ENCODE data around the gene MAST4.
A peak's percentile ranks its signal among the peaks of the same experiment; 100 is the strongest.

The MAST4 gene

DNA sequence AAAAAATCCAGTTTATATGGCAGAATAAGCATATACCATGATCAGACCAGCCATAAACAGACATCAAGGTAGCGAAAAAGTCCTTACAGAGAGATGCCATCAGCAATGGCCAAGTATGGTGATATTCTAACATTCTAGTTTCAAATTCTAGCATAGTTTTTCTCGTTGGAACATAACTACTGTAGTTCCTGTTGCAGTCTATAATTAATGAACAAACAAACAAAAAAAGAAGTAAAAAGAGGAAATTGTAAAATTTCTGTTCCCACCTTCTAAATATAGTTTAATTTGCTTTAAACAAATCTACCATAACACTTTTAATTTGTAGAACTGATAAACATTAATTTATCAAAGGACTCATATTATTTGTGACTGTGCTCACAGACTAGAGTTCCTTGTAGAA, 610.3 kb downstream of the MAST4 start:
- no peak for DNase-seq (ENCODE audit: low read depth, low spot score)

DNA sequence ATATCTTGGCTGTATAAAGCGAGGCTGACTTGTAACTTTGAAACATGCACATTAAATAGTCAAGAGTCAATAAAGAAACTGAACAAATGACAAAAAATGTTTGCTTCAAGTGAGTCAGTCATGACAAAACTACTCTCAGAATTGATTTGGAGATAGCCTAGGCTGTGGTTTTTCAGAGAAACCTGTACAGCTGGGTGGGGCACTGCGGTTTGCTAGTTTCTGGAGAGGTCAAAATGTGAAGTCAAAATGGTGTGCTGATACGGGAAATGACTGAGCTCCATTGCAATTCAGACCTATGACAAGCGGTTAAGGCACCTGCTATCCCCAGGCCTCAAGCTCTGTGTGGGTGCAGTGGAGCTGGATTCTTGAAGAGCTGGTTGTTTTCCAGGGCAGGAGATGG, 610.7 kb downstream of the MAST4 start:
- DNase-seq (ENCODE audit: low read depth, low spot score): peak; percentile 66

DNA sequence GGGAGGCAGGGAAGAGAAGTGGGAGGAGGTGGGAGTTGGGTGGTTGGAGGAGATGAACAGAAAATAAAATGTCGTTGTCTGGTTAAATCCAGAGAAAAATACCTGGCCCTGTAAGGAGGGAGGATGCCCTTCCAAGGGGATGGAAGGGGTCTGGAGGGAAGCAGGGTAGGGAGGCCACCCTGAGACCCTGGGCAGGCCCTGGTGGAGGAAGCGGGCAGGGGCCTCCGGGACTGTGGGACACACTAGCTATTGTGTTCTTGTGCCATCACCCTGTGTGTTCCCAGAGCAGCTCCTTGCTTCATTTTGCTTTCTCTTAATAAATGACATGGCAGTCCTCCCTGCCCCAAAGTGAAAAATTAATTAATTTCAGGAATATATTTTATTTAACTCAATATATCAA, 612.2 kb downstream of the MAST4 start:
- DNase-seq (ENCODE audit: low read depth, low spot score): no peak

DNA sequence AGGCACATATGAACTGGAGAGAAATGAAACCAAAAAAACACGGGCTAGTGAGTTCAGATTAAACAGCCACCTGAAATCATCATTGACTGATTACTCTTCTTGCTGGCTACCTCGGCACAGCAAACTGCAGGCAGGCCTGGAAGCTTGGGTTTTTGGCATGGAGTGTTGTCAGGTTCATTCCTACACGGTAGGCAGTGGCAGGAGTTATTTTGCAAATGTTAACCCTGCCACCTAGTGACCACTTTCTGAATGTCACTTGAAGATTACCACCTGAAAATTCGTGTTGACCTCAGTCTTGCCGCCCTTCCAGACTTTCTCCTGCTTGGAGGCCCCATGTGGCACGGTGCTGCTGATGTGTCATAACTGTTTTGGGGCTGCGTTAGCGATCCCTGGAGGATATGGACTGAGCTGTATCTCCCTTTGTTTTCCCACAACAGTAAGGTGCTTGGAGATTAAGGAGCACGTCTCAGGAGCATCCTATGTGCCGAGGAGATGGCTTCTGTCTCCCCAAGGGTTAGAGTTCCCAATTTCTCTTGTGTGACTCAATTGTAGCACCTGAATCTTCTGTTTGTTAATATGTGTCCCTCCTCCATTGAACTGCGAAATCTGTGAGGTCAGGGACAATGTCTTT, 613.1 kb downstream of the MAST4 start:
- peak; percentile 5 for DNase-seq (ENCODE audit: low read depth, low spot score)

DNA sequence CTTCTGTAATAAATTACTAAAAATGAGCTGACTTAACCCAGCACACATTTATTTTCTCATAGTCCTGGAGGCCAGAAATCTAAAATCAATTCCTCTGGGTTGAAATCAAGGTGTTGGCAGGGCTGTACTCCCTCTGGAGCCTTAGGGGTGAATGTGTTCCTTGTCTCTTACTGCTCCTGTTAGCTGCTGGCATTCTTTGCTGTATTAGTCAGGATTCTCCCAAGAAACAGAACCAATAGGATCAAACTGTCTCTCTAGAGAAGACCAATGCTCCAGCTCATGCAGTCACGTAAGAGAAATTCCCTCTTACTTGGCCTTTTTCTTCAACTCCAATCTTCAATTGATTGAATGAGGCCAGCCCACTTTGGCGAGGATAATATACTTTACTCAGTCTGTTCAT, 615.7 kb downstream of the MAST4 start:
- no peak for DNase-seq (ENCODE audit: low read depth, low spot score)

DNA sequence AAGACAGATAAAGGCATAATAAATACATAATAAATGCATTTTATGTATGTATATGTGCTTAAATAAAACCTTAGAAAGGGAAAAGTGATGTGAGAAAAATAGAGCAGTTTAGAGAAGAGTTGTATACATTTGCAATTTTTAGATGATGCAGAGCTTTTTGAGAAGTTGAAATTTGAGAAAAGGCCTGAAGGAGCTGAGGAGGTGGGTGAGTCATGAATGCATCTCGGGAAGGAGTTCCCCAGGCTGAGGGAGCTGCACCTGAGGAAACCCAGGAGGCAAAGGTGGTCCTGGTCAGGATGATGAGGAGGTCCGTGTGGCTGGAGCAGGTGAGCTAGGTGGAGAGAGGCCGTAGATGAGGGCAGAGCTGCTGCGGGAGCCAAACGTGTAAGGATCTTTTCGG, 617.8 kb downstream of the MAST4 start:
- DNase-seq (ENCODE audit: low read depth, low spot score): no peak

DNA sequence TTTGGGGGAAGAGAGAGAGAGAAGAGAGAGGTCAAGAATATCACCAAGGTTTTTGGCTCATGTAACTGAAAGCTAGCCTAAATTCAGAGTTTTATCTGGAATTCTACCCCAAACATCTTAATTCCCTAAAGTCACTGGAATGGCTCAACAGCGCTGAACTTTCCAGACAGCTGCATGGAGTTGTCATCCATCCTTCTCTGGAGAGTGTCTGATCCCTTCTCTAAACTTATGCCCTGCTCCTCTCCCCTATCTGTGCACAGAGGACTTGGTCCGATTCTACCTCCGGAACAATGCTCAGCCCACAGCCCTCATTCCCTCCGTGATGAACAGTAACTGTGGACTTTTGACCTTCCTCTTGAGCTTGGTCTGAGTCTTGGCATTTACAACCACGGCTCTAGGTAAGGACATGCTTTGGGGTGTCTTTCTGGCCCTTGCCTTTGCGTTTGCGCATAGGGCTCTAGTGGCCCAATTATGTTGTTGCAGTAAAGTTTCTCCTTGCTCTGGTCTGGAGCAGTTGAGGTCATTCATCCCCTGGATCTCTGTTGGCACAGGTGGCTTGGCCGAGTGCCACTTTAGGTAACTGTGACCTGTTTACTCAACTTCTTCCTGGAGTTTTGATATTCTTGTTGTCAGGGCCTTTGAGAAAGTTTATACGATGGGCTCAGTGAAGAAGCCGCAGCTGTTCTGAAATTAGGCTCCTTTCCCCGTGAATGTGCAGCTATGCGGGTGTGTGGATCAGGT, 618.7 kb downstream of the MAST4 start:
- no peak for DNase-seq (ENCODE audit: low read depth, low spot score)

DNA sequence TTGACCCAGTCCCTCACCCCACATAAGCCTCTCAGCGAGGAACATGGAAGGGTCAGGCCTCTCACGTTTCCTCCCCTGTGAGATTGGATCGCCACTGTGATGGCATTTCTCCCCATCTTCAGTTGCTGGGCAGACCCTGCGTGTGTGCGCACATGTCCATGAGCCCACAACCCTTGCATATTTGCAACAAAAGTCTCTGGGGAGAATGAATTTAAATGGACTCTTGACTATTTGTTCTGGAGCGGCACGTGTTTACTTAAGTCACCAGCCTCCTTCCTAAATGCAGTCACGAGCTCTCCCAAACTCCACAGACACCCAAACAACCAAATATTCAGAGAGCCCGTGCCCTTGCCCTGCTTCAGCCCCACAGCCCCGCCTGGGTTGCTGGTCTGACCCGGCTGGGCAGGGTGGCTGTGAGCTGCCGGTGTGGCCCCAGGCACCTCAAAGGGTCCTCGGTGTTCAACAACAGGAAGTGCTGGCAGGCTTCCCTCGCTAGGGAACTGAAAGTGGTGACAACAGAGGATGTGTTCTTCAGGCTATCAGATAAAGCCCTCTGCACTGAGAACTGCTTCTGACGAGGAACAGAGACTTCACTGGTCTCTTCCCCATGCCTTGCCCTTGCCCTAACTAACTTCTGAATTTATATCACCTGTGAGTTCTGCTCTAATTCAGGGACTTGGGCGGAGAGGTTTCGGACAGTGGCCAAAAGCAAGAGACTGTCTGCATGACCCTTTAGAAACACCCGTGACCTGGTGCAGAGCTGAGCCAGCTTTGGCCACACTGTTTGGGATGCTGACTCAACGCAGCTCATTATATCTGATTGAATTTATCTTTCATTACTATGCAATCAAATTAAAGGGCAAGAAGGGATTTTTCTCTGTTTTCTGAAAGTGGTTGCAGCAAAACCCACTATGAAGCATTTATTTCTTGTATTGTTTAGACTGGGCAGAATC, 619.6 kb downstream of the MAST4 start:
- peak; percentile 19 for DNase-seq (ENCODE audit: low read depth, low spot score)

DNA sequence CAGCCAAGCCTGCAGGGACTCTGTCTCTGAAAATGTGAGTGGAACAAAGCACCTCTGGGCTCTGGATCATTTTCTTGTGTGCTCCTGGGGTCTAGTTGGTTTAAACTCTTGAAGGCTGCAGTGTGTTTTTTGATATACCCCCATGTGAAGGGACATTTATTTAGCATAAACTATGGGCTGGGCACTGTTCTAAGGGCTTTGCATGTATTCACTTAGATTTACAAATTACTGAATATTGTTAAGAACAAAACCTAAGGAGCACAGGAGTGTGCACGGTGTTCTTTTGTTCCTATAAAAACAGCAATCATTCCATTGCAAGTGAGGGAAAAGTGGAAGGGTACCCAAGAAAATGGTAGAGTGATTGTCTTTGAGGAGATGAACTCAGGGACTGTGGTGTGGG, 620.4 kb downstream of the MAST4 start:
- no peak for DNase-seq (ENCODE audit: low read depth, low spot score)

Measured in activated naive CD8-positive, alpha-beta T cell treated with anti-CD3 and anti-CD28 coated beads, Interleukin-2, amount 50 U/mL, for 16 hours (primary cell).